ENCODE results near the gene MAD1L1. TPM values are rescaled to one million over a fixed set of nuclear protein-coding genes. Genes with fewer than 3 reads are reported as not detected.
A peak's percentile ranks its signal among the peaks of the same experiment; 100 is the strongest.

The MAD1L1 gene
- total RNA-seq, 1 experiment from 2014 or later: 46.7 TPM

- Histone ChIP-seq H3K4me3 (ENCODE audit: low read depth, low read length, poor library complexity, severe bottlenecking) (no peak overlapping the region), H3K9me3 (ENCODE audit: low read depth, low read length, poor library complexity, severe bottlenecking) (no peaks in the 10 kb centered on the region), H3K27me3 (replicated peaks; ENCODE audit: insufficient read depth, low read depth, low read length, poor library complexity) (no peaks in the 10 kb centered on the region), H3K27ac (ENCODE audit: low read depth, low read length, poor library complexity, severe bottlenecking) (no peak overlapping the region), H3K4me1 (ENCODE audit: insufficient read depth, low read length, poor library complexity, severe bottlenecking) (peaks cover 10% of the 10 kb centered on the region), H3K36me3 (ENCODE audit: insufficient read depth, low read length, poor library complexity, severe bottlenecking) (peaks cover 7% of the 10 kb centered on the region)
- CTCF ChIA-PET: no interaction called here
- intact Hi-C loops (cut with micrococcal nuclease; ENCODE audit: unreplicated experiment): loop anchor here (10.0 kb wide), 1 partner anchor 538 kb away; no protein-coding TSS in a partner anchor
- DNase-seq (ENCODE audit: low spot score): no peak
- TF ChIP-seq EZH2 (IDR thresholded peaks at IDR 0.05; ENCODE audit: borderline replicate concordance, low read depth, low read length, poor library complexity, severe bottlenecking) (no peak), CTCF (conservative IDR thresholded peaks at IDR 0.05; ENCODE audit: low read depth, low read length) (peak; percentile 17; the same call in 1 of the 2 replicates)
- BruUV-seq (replicated peaks): no TSS peak
- POLR2A ChIA-PET (ENCODE audit: low non-redundant PET): no interaction called here
Measured at GRCh38 chr7:2202901-2203765, 29.6 kb downstream of the MAD1L1 start.

GRCh38 chr7:2202361-2202761 is 30.4 kb downstream of the MAD1L1 start:
- ChIA-PET CTCF (no interaction called here), POLR2A (ENCODE audit: low non-redundant PET) (no interaction called here)
- Histone ChIP-seq H3K4me3 (ENCODE audit: low read depth, low read length, poor library complexity, severe bottlenecking) (no peak overlapping the region), H3K36me3 (ENCODE audit: insufficient read depth, low read length, poor library complexity, severe bottlenecking) (no peaks in the 10 kb centered on the region), H3K9me3 (ENCODE audit: low read depth, low read length, poor library complexity, severe bottlenecking) (no peaks in the 10 kb centered on the region), H3K27me3 (replicated peaks; ENCODE audit: insufficient read depth, low read depth, low read length, poor library complexity) (no peaks in the 10 kb centered on the region), H3K27ac (ENCODE audit: low read depth, low read length, poor library complexity, severe bottlenecking) (no peak overlapping the region), H3K4me1 (ENCODE audit: insufficient read depth, low read length, poor library complexity, severe bottlenecking) (peaks cover 10% of the 10 kb centered on the region)
- TF ChIP-seq EZH2 (IDR thresholded peaks at IDR 0.05; ENCODE audit: borderline replicate concordance, low read depth, low read length, poor library complexity, severe bottlenecking): no peak
- no peak for TF ChIP-seq CTCF (conservative IDR thresholded peaks at IDR 0.05; ENCODE audit: low read depth, low read length)
- intact Hi-C loops (cut with micrococcal nuclease; ENCODE audit: unreplicated experiment): loop anchor here (10.0 kb wide), 1 partner anchor 538 kb away; no protein-coding TSS in a partner anchor
- BruUV-seq (replicated peaks): no TSS peak
- no peak for DNase-seq (ENCODE audit: low spot score)

GRCh38 chr7:2201686-2202360 is 30.9 kb downstream of the MAD1L1 start:
- no peaks in the 10 kb centered on the region for H3K36me3 ChIP-seq (ENCODE audit: insufficient read depth, low read length, poor library complexity, severe bottlenecking)
- no peaks in the 10 kb centered on the region for H3K9me3 ChIP-seq (ENCODE audit: low read depth, low read length, poor library complexity, severe bottlenecking)
- H3K27me3 ChIP-seq (replicated peaks; ENCODE audit: insufficient read depth, low read depth, low read length, poor library complexity): no peaks in the 10 kb centered on the region
- no peak for TF ChIP-seq EZH2 (IDR thresholded peaks at IDR 0.05; ENCODE audit: borderline replicate concordance, low read depth, low read length, poor library complexity, severe bottlenecking)
- TF ChIP-seq CTCF (conservative IDR thresholded peaks at IDR 0.05; ENCODE audit: low read depth, low read length): no peak
- ChIA-PET POLR2A (ENCODE audit: low non-redundant PET) (no interaction called here), CTCF (no interaction called here)
- intact Hi-C loops (cut with micrococcal nuclease; ENCODE audit: unreplicated experiment): loop anchor here (10.0 kb wide), 1 partner anchor 537 kb away; no protein-coding TSS in a partner anchor
- no TSS peak for BruUV-seq (replicated peaks)
- H3K4me1 ChIP-seq (ENCODE audit: insufficient read depth, low read length, poor library complexity, severe bottlenecking): peaks cover 10% of the 10 kb centered on the region
- H3K4me3 ChIP-seq (ENCODE audit: low read depth, low read length, poor library complexity, severe bottlenecking): no peak overlapping the region
- no peak for DNase-seq (ENCODE audit: low spot score)
- H3K27ac ChIP-seq (ENCODE audit: low read depth, low read length, poor library complexity, severe bottlenecking): no peak overlapping the region
